H9 (cell line): ENCODE results near the gene FSTL4. TPM values are rescaled to one million over a fixed set of nuclear protein-coding genes. Genes with fewer than 3 reads are reported as not detected.
A peak's percentile ranks its signal among the peaks of the same experiment; 100 is the strongest.

ENCODE experiments used
- DNase-seq: peaks from one replicate; pipeline ENCODE4 v3.0.0-alpha.2; 2017
- H2AFZ ChIP-seq: one replicate; pipeline ENCODE4 v1.6.1; 2013; ENCODE audit warnings: mild to moderate bottlenecking, low read length, control low read depth, moderate library complexity
- H2AK5ac ChIP-seq: 2 replicates; pipeline ENCODE4 v1.6.1; 2013; ENCODE audit warnings: low read length, control low read depth, mixed read lengths; ENCODE audit not compliant: insufficient read length
- H2BK120ac ChIP-seq: one replicate; pipeline ENCODE4 v1.6.1; 2013; ENCODE audit warnings: low read depth, mild to moderate bottlenecking, low read length, control low read depth, inconsistent platforms; ENCODE audit not compliant: poor library complexity, severe bottlenecking
- H2BK12ac ChIP-seq: 2 replicates; pipeline ENCODE4 v1.6.1; 2013; ENCODE audit warnings: low read length, control low read depth, mixed read lengths, low read depth; ENCODE audit not compliant: insufficient read length
- H2BK15ac ChIP-seq: 2 replicates; pipeline ENCODE4 v1.6.1; 2013; ENCODE audit warnings: low read depth, low read length, control low read depth
- H2BK20ac ChIP-seq: one replicate; pipeline ENCODE4 v1.6.1; 2013; ENCODE audit warnings: low read depth, mild to moderate bottlenecking, low read length, control low read depth, inconsistent platforms; ENCODE audit not compliant: poor library complexity, severe bottlenecking
- H2BK5ac ChIP-seq: 2 replicates; pipeline ENCODE4 v1.6.1; 2013; ENCODE audit warnings: low read length, control low read depth, mixed read lengths; ENCODE audit not compliant: insufficient read length
- H3K14ac ChIP-seq: 2 replicates; pipeline ENCODE4 v1.6.1; 2013; ENCODE audit warnings: low read length, control low read depth; ENCODE audit not compliant: insufficient read depth
- H3K18ac ChIP-seq: 2 replicates; pipeline ENCODE4 v1.6.1; 2013; ENCODE audit warnings: low read depth, mild to moderate bottlenecking, mixed read lengths, low read length, control low read depth; ENCODE audit not compliant: insufficient read length
- H3K23ac ChIP-seq: 2 replicates; pipeline ENCODE4 v1.6.1; 2013; ENCODE audit warnings: low read length, control low read depth, mixed read lengths, low read depth; ENCODE audit not compliant: insufficient read length
- H3K23me2 ChIP-seq: 2 replicates; pipeline ENCODE4 v1.6.1; 2013; ENCODE audit warnings: low read depth, mild to moderate bottlenecking, mixed read lengths, low read length, control low read depth; ENCODE audit not compliant: insufficient read length, poor library complexity, severe bottlenecking
- H3K27ac ChIP-seq: 2 replicates; pipeline ENCODE4 v1.5.1; 2013; ENCODE audit warnings: low read length, control low read depth, mixed read lengths, low read depth; ENCODE audit not compliant: insufficient read length
- H3K27me3 ChIP-seq: 2 replicates; pipeline ENCODE4 v1.6.1; 2013; ENCODE audit warnings: low read length, control low read depth, inconsistent platforms; ENCODE audit not compliant: insufficient read depth
- H3K4ac ChIP-seq: 2 replicates; pipeline ENCODE4 v1.6.1; 2013; ENCODE audit warnings: low read depth, mild to moderate bottlenecking, control low read depth, inconsistent platforms, low read length, moderate library complexity
- H3K4me1 ChIP-seq: 2 replicates; pipeline ENCODE4 v1.6.1; 2013; ENCODE audit warnings: low read length, control low read depth, inconsistent platforms; ENCODE audit not compliant: insufficient read depth
- H3K4me2 ChIP-seq: 2 replicates; pipeline ENCODE4 v1.6.1; 2013; ENCODE audit warnings: low read length, control low read depth, mixed read lengths; ENCODE audit not compliant: insufficient read length, insufficient read depth
- H3K56ac ChIP-seq: 2 replicates; pipeline ENCODE4 v1.6.1; 2013; ENCODE audit warnings: low read depth, mild to moderate bottlenecking, mixed read lengths, low read length, control low read depth; ENCODE audit not compliant: insufficient read length
- H3K79me1 ChIP-seq: 2 replicates; pipeline ENCODE4 v1.6.1; 2013; ENCODE audit warnings: low read depth, mild to moderate bottlenecking, moderate library complexity, low read length, control low read depth, inconsistent platforms; ENCODE audit not compliant: insufficient read depth, poor library complexity, severe bottlenecking
- H3K79me2 ChIP-seq: 2 replicates; pipeline ENCODE4 v1.6.1; 2013; ENCODE audit warnings: low read length, control low read depth, inconsistent platforms; ENCODE audit not compliant: insufficient read depth
- H3K9ac ChIP-seq: 2 replicates; pipeline ENCODE4 v1.6.1; 2013; ENCODE audit warnings: low read length, control low read depth, mixed read lengths; ENCODE audit not compliant: insufficient read length; ENCODE audit errors: extremely low read depth
- H3K9me3 ChIP-seq: one replicate; pipeline ENCODE4 v1.6.1; 2013; ENCODE audit warnings: low read depth, low read length, inconsistent platforms; ENCODE audit not compliant: control insufficient read depth
- H3T11ph ChIP-seq: one replicate; pipeline ENCODE4 v1.6.1; 2013; ENCODE audit warnings: mild to moderate bottlenecking, low read length, control low read depth, inconsistent platforms
- H4K20me1 ChIP-seq: one replicate; pipeline ENCODE4 v1.6.1; 2013; ENCODE audit not compliant: control insufficient read depth, insufficient read length, insufficient read depth
- H4K5ac ChIP-seq: 2 replicates; pipeline ENCODE4 v1.6.1; 2013; ENCODE audit warnings: low read depth, mild to moderate bottlenecking, mixed read lengths, low read length, control low read depth; ENCODE audit not compliant: insufficient read length
- H4K8ac ChIP-seq: replicated peaks from 2 replicates; pipeline ENCODE4 v1.6.1; 2013; ENCODE audit warnings: low read length, control low read depth, mixed read lengths, low read depth; ENCODE audit not compliant: insufficient read length
- H4K91ac ChIP-seq: 2 replicates; pipeline ENCODE4 v1.6.1; 2013; ENCODE audit warnings: low read depth, mild to moderate bottlenecking, moderate library complexity, mixed read lengths, low read length, control low read depth; ENCODE audit not compliant: insufficient read length
- H3K27ac Mint-ChIP-seq, 3 experiments: 2 replicates in 2 of 3; 3 replicates in 1 of 3; pipeline ENCODE4 v1.8.0; 2020 to 2021; ENCODE audit warnings: mixed read lengths in 3 of 3, mild to moderate bottlenecking in 1 of 3, moderate library complexity in 1 of 3
- H3K27me3 Mint-ChIP-seq: 2 replicates; pipeline ENCODE4 v1.8.0; 2021; ENCODE audit warnings: low read depth, mild to moderate bottlenecking, moderate library complexity, mixed read lengths
- H3K36me3 Mint-ChIP-seq, 3 experiments: 2 replicates in 2 of 3; 3 replicates in 1 of 3; pipeline ENCODE4 v1.8.0; 2020 to 2021; ENCODE audit warnings: low read depth in 3 of 3, mixed read lengths in 3 of 3; ENCODE audit not compliant: insufficient read depth in 1 of 3
- H3K4me1 Mint-ChIP-seq, 2 experiments: 2 replicates each; pipeline ENCODE4 v1.8.0; 2020; ENCODE audit warnings: mixed read lengths in 2 of 2
- H3K4me3 Mint-ChIP-seq, 2 experiments: 2 replicates in 1 of 2; 3 replicates in 1 of 2; pipeline ENCODE4 v1.8.0; 2020 to 2021; ENCODE audit warnings: mild to moderate bottlenecking in 2 of 2, mixed read lengths in 2 of 2, moderate library complexity in 1 of 2
- H3K9me3 Mint-ChIP-seq, 2 experiments: 2 replicates in 1 of 2; 3 replicates in 1 of 2; pipeline ENCODE4 v1.8.0; 2020; ENCODE audit warnings: mild to moderate bottlenecking in 2 of 2, mixed read lengths in 2 of 2, moderate library complexity in 1 of 2
- WGBS: extraction: QIAGEN DNeasy Blood & Tissue Kit; methylation state at CpG from one replicate; pipeline ENCODE4 v1.1.7; 2013; ENCODE audit warnings: missing lambda C conversion rate, low lambda C conversion rate, mixed read lengths; ENCODE audit not compliant: insufficient read length; ENCODE audit errors: extremely low coverage; 5-methylcytosine and 5-hydroxymethylcytosine counted together
- total RNA-seq: library from RNA; stranded (reverse); gene quantifications from 2 replicates; pipeline ENCODE4 v1.2.1, GENCODE V29; 2021
- TF ChIP-seq, protein P1 (sequence below): fragments of 200-600 bp; sonication (generic); conservative IDR thresholded peaks from 3 replicates; pipeline ENCODE4 v1.8.0; 2021; ENCODE audit warnings: antibody characterized with exemption, mild to moderate bottlenecking

The FSTL4 gene
- total RNA-seq, 1 experiment from 2014 or later, result 5.7 TPM

DNA sequence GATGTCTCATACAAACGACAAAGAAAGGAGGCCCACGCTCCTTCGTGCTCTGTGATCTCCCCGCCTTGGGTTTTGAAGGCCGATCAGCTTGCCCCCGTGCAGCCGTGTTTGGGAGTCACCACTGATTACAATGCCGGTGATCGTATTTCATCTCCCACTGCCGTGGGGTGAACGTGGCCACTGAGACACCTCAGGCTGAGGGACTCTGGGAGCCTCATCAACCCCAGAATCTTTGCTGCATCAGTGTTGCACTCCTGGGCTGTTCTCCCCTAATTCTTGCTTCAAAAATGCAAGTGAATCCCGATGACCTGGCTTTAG is 366.3 kb downstream of the FSTL4 start:
- H3K27me3 Mint-ChIP-seq, result no peaks in the 10 kb centered on the region
- no peak overlapping the region for H3K56ac ChIP-seq
- no peak overlapping the region for H2BK5ac ChIP-seq
- no peak overlapping the region for H3K14ac ChIP-seq
- no peaks in the 10 kb centered on the region for H3K79me1 ChIP-seq
- WGBS, result no CpG with 5 or more reads among the region's 12 CpGs
- no peak overlapping the region for H3K4me2 ChIP-seq
- no peak overlapping the region for H3K18ac ChIP-seq
- H3K4me1 Mint-ChIP-seq, result no peaks in the 10 kb centered on the region
- H3K27me3 ChIP-seq, result no peaks in the 10 kb centered on the region
- H3K23me2 ChIP-seq, result no peaks in the 10 kb centered on the region
- H4K8ac ChIP-seq, result no peak overlapping the region
- H3K23ac ChIP-seq, result no peak overlapping the region
- no peak overlapping the region for H3T11ph ChIP-seq
- no peak overlapping the region for H4K5ac ChIP-seq
- no peak overlapping the region for H4K91ac ChIP-seq
- DNase-seq, result no peak
- H2AFZ ChIP-seq, result no peak overlapping the region
- no peak overlapping the region for H2BK12ac ChIP-seq
- no peak overlapping the region for H3K4ac ChIP-seq
- no peaks in the 10 kb centered on the region for H3K9me3 ChIP-seq
- no peaks in the 10 kb centered on the region for H4K20me1 ChIP-seq
- H3K9ac ChIP-seq, result no peak overlapping the region
- H3K9me3 Mint-ChIP-seq, result no peaks in the 10 kb centered on the region
- H2AK5ac ChIP-seq, result no peak overlapping the region
- H3K27ac ChIP-seq, result no peak overlapping the region
- H2BK120ac ChIP-seq, result no peak overlapping the region
- TF ChIP-seq, protein P1, sequence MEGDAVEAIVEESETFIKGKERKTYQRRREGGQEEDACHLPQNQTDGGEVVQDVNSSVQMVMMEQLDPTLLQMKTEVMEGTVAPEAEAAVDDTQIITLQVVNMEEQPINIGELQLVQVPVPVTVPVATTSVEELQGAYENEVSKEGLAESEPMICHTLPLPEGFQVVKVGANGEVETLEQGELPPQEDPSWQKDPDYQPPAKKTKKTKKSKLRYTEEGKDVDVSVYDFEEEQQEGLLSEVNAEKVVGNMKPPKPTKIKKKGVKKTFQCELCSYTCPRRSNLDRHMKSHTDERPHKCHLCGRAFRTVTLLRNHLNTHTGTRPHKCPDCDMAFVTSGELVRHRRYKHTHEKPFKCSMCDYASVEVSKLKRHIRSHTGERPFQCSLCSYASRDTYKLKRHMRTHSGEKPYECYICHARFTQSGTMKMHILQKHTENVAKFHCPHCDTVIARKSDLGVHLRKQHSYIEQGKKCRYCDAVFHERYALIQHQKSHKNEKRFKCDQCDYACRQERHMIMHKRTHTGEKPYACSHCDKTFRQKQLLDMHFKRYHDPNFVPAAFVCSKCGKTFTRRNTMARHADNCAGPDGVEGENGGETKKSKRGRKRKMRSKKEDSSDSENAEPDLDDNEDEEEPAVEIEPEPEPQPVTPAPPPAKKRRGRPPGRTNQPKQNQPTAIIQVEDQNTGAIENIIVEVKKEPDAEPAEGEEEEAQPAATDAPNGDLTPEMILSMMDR, result no peak
- H2BK15ac ChIP-seq, result no peak overlapping the region
- no peak overlapping the region for H2BK20ac ChIP-seq
- peak overlapping the region in 1 of 3 experiments; percentile 65; a peak in 1 of 7 replicates for H3K27ac Mint-ChIP-seq
- no peaks in the 10 kb centered on the region for H3K4me1 ChIP-seq
- H3K79me2 ChIP-seq, result no peaks in the 10 kb centered on the region
- H3K36me3 Mint-ChIP-seq, result no peaks in the 10 kb centered on the region
- H3K4me3 Mint-ChIP-seq, result no peak overlapping the region
